CD4-positive, alpha-beta memory T cell (primary cell): ENCODE data around the gene SCN5A. TPM values are rescaled to one million over a fixed set of nuclear protein-coding genes. Genes with fewer than 3 reads are reported as not detected.

ENCODE experiments used
- CTCF ChIA-PET: fragments of 350-600 bp; sonication (Branson Sonifier 250); formaldehyde crosslinking; loops from one replicate; lab custom pipeline; 2021; ENCODE audit warnings: inconsistent platforms; ENCODE audit not compliant: partially characterized antibody; lab: Charles Lee
- POLR2A ChIA-PET: fragments of 350-600 bp; sonication (Branson Sonifier 250); formaldehyde crosslinking; loops from one replicate; lab custom pipeline; 2021; ENCODE audit not compliant: partially characterized antibody; lab: Charles Lee
- DNase-seq, 5 donors: peaks; one replicate each; pipeline versions ENCODE4 v3.0.0 to v3.0.0-alpha.2; 2020 to 2022; ENCODE audit warnings: mixed read lengths in 1 of 5
- H3K27ac ChIP-seq: one replicate; pipeline ENCODE4 v1.7.0; 2013; ENCODE audit warnings: low read depth, low read length
- H3K27me3 ChIP-seq: 2 replicates; pipeline ENCODE4 v1.7.0; 2013; ENCODE audit warnings: mild to moderate bottlenecking, low read length, moderate library complexity; ENCODE audit not compliant: insufficient read depth
- H3K36me3 ChIP-seq: 2 replicates; pipeline ENCODE4 v1.7.0; 2013; ENCODE audit warnings: mild to moderate bottlenecking, low read length, moderate library complexity; ENCODE audit not compliant: insufficient read depth
- H3K4me1 ChIP-seq: 2 replicates; pipeline ENCODE4 v1.7.0; 2013; ENCODE audit warnings: mild to moderate bottlenecking, low read length, moderate library complexity; ENCODE audit not compliant: insufficient read depth
- H3K4me3 ChIP-seq, 2 donors: one replicate each; pipeline ENCODE4 v1.7.0; 2013; ENCODE audit warnings: low read length in 2 of 2, mild to moderate bottlenecking in 1 of 2
- H3K9me3 ChIP-seq, 2 donors: one replicate each; pipeline ENCODE4 v1.7.0; 2013; ENCODE audit warnings: low read length in 2 of 2, control low read depth in 1 of 2; ENCODE audit not compliant: control insufficient read depth in 1 of 2
- H3K27ac Mint-ChIP-seq, 7 donors: one replicate each; pipeline ENCODE4 v1.8.0; 2020 to 2021; ENCODE audit warnings: mixed read lengths in 7 of 7, mild to moderate bottlenecking in 6 of 7, inconsistent platforms in 3 of 7, moderate library complexity in 3 of 7
- H3K27me3 Mint-ChIP-seq, 2 donors: one replicate each; pipeline ENCODE4 v1.8.0; 2020 to 2021; ENCODE audit warnings: mixed read lengths in 2 of 2
- H3K36me3 Mint-ChIP-seq, 2 donors: one replicate each; pipeline ENCODE4 v1.8.0; 2020 to 2021; ENCODE audit warnings: mixed read lengths in 2 of 2, inconsistent platforms in 1 of 2, mild to moderate bottlenecking in 1 of 2
- H3K4me1 Mint-ChIP-seq, 4 donors: one replicate each; pipeline ENCODE4 v1.8.0; 2020 to 2021; ENCODE audit warnings: mixed read lengths in 4 of 4, mild to moderate bottlenecking in 1 of 4
- H3K4me3 Mint-ChIP-seq, 8 donors: one replicate each; pipeline ENCODE4 v1.8.0; 2020 to 2021; ENCODE audit warnings: mixed read lengths in 8 of 8, mild to moderate bottlenecking in 7 of 8, moderate library complexity in 6 of 8, inconsistent platforms in 3 of 8
- H3K9me3 Mint-ChIP-seq, 8 donors: one replicate each; pipeline ENCODE4 v1.8.0; 2020 to 2021; ENCODE audit warnings: mixed read lengths in 8 of 8, mild to moderate bottlenecking in 5 of 8, inconsistent platforms in 3 of 8, moderate library complexity in 1 of 8
- intact Hi-C: fragments of 100-400 bp; cut with micrococcal nuclease; formaldehyde crosslinking; loops from one replicate; pipeline ENCODE4 v1.15.1; 2023
- polyA plus RNA-seq, 2 donors: library from polyadenylated mRNA; unstranded; fragments of 300-500 nt; fragmentation: Illumina TruSeq; gene quantifications; one replicate each; pipeline ENCODE4 v1.2.3, GENCODE V29; 2021
- total RNA-seq, 2 experiments: library from RNA; stranded (reverse); gene quantifications; one replicate each; pipeline ENCODE4 v1.2.3, GENCODE V29; 2021

The SCN5A gene
- total and polyA plus RNA-seq, 4 experiments from 2014 or later, result 0.12 to 0.47 TPM; not detected in 2

GRCh38 chr3:38580450-38581382 is 68.8 kb downstream of the SCN5A start:
- Mint-ChIP-seq H3K9me3 (peaks cover 0 to 1% (median 0%) of the 10 kb centered on the region in 8 donors), H3K4me3 (no peak overlapping the region), H3K36me3 (no peaks in the 10 kb centered on the region), H3K27me3 (peaks cover 1 to 2% of the 10 kb centered on the region in 2 donors), H3K27ac (no peak overlapping the region), H3K4me1 (no peaks in the 10 kb centered on the region)
- intact Hi-C loops, result no loop called here
- POLR2A ChIA-PET, result no interaction called here
- no peaks in the 10 kb centered on the region for H3K4me1 ChIP-seq
- CTCF ChIA-PET, result no interaction called here
- H3K4me3 ChIP-seq, result no peak overlapping the region
- no peak overlapping the region for H3K27ac ChIP-seq
- no peak for DNase-seq
- no peaks in the 10 kb centered on the region for H3K27me3 ChIP-seq
- no peaks in the 10 kb centered on the region for H3K36me3 ChIP-seq
- no peaks in the 10 kb centered on the region for H3K9me3 ChIP-seq

- H3K27me3 ChIP-seq, result no peaks in the 10 kb centered on the region
- no peaks in the 10 kb centered on the region for H3K36me3 ChIP-seq
- intact Hi-C loops, result no loop called here
- Mint-ChIP-seq H3K27ac (no peak overlapping the region), H3K27me3 (peaks cover 1 to 2% of the 10 kb centered on the region in 2 donors), H3K4me1 (no peaks in the 10 kb centered on the region), H3K36me3 (no peaks in the 10 kb centered on the region), H3K4me3 (no peak overlapping the region), H3K9me3 (peaks cover 0 to 1% (median 0%) of the 10 kb centered on the region in 8 donors)
- no peak for DNase-seq
- ChIA-PET CTCF (no interaction called here), POLR2A (no interaction called here)
- no peak overlapping the region for H3K27ac ChIP-seq
- no peaks in the 10 kb centered on the region for H3K4me1 ChIP-seq
- no peak overlapping the region for H3K4me3 ChIP-seq
- no peaks in the 10 kb centered on the region for H3K9me3 ChIP-seq
These were observed 69.7 kb downstream of the SCN5A start for GRCh38 chr3:38579551-38580449.

- Histone ChIP-seq H3K36me3 (no peaks in the 10 kb centered on the region), H3K27ac (no peak overlapping the region), H3K4me3 (no peak overlapping the region), H3K9me3 (no peaks in the 10 kb centered on the region), H3K27me3 (no peaks in the 10 kb centered on the region), H3K4me1 (no peaks in the 10 kb centered on the region)
- no peaks in the 10 kb centered on the region for H3K36me3 Mint-ChIP-seq
- H3K27ac Mint-ChIP-seq, result no peak overlapping the region
- no peaks in the 10 kb centered on the region for H3K4me1 Mint-ChIP-seq
- H3K4me3 Mint-ChIP-seq, result no peak overlapping the region
- H3K27me3 Mint-ChIP-seq, result peaks cover 1 to 2% of the 10 kb centered on the region in 2 donors
- no peak for DNase-seq
- ChIA-PET CTCF (no interaction called here), POLR2A (no interaction called here)
- intact Hi-C loops, result no loop called here
- H3K9me3 Mint-ChIP-seq, result peaks cover 0 to 3% (median 0%) of the 10 kb centered on the region in 8 donors
These were observed 70.3 kb downstream of the SCN5A start for GRCh38 chr3:38579141-38579540.

GRCh38 chr3:38578551-38578950 is 70.9 kb downstream of the SCN5A start:
- Mint-ChIP-seq H3K9me3 (peaks cover 0 to 3% (median under 1%) of the 10 kb centered on the region in 8 donors), H3K4me1 (no peaks in the 10 kb centered on the region), H3K36me3 (no peaks in the 10 kb centered on the region), H3K27ac (no peak overlapping the region), H3K4me3 (no peak overlapping the region), H3K27me3 (peaks cover 0 to 2% of the 10 kb centered on the region in 2 donors)
- CTCF ChIA-PET, result no interaction called here
- Histone ChIP-seq H3K27me3 (no peaks in the 10 kb centered on the region), H3K27ac (no peak overlapping the region), H3K9me3 (no peaks in the 10 kb centered on the region), H3K4me1 (no peaks in the 10 kb centered on the region), H3K4me3 (no peak overlapping the region), H3K36me3 (no peaks in the 10 kb centered on the region)
- intact Hi-C loops, result no loop called here
- DNase-seq, result no peak
- POLR2A ChIA-PET, result no interaction called here

- Histone ChIP-seq H3K9me3 (no peaks in the 10 kb centered on the region), H3K27ac (no peak overlapping the region), H3K36me3 (no peaks in the 10 kb centered on the region), H3K4me3 (no peak overlapping the region), H3K27me3 (no peaks in the 10 kb centered on the region), H3K4me1 (no peaks in the 10 kb centered on the region)
- H3K27ac Mint-ChIP-seq, result no peak overlapping the region
- POLR2A ChIA-PET, result no interaction called here
- CTCF ChIA-PET, result no interaction called here
- peaks cover 0 to 2% of the 10 kb centered on the region in 2 donors for H3K27me3 Mint-ChIP-seq
- DNase-seq, result no peak
- no peaks in the 10 kb centered on the region for H3K36me3 Mint-ChIP-seq
- no peak overlapping the region for H3K4me3 Mint-ChIP-seq
- intact Hi-C loops, result no loop called here
- H3K4me1 Mint-ChIP-seq, result no peaks in the 10 kb centered on the region
- H3K9me3 Mint-ChIP-seq, result peaks cover 0 to 6% (median 3%) of the 10 kb centered on the region in 8 donors
These were observed 71.4 kb downstream of the SCN5A start for GRCh38 chr3:38578081-38578475.

- Mint-ChIP-seq H3K36me3 (no peaks in the 10 kb centered on the region), H3K4me1 (no peaks in the 10 kb centered on the region), H3K9me3 (peaks cover 0 to 6% (median 3%) of the 10 kb centered on the region in 8 donors), H3K4me3 (no peak overlapping the region), H3K27ac (no peak overlapping the region), H3K27me3 (peaks cover 0 to 2% of the 10 kb centered on the region in 2 donors)
- H3K9me3 ChIP-seq, result no peaks in the 10 kb centered on the region
- no peaks in the 10 kb centered on the region for H3K27me3 ChIP-seq
- ChIA-PET CTCF (no interaction called here), POLR2A (no interaction called here)
- H3K4me1 ChIP-seq, result no peaks in the 10 kb centered on the region
- no peak for DNase-seq
- no peaks in the 10 kb centered on the region for H3K36me3 ChIP-seq
- intact Hi-C loops, result no loop called here
- no peak overlapping the region for H3K4me3 ChIP-seq
- no peak overlapping the region for H3K27ac ChIP-seq
These were observed 72.0 kb downstream of the SCN5A start for GRCh38 chr3:38577371-38578080.
